Stimulated activated naive CD8-positive, alpha-beta T cell treated with anti-CD3 and anti-CD28 coated beads, Interleukin-15, Interleukin-2, amounts not matched to agents 100 ng/mL and 50 ng/mL, for 24 hours (primary cell): Measurements from ENCODE around the gene SYT17.
"Not testable (repeated sequence)": the region's sequence is repeated elsewhere in the genome, so short reads cannot be mapped to it uniquely, and the experiment has no call there.

ENCODE experiments used
- H3K27ac Mint-ChIP-seq: one replicate; pipeline ENCODE4 v1.8.0; 2021; ENCODE audit warnings: mild to moderate bottlenecking, mixed read lengths
- H3K27me3 Mint-ChIP-seq: one replicate; pipeline ENCODE4 v1.8.0; 2021; ENCODE audit warnings: mixed read lengths
- H3K36me3 Mint-ChIP-seq: one replicate; pipeline ENCODE4 v1.8.0; 2021; ENCODE audit warnings: low read depth, mixed read lengths
- H3K4me1 Mint-ChIP-seq: one replicate; pipeline ENCODE4 v1.8.0; 2021; ENCODE audit warnings: low read depth, mixed read lengths
- H3K4me3 Mint-ChIP-seq: one replicate; pipeline ENCODE4 v1.8.0; 2021; ENCODE audit warnings: mild to moderate bottlenecking, mixed read lengths
- H3K9me3 Mint-ChIP-seq: one replicate; pipeline ENCODE4 v1.8.0; 2021; ENCODE audit warnings: mixed read lengths

The SYT17 gene

DNA sequence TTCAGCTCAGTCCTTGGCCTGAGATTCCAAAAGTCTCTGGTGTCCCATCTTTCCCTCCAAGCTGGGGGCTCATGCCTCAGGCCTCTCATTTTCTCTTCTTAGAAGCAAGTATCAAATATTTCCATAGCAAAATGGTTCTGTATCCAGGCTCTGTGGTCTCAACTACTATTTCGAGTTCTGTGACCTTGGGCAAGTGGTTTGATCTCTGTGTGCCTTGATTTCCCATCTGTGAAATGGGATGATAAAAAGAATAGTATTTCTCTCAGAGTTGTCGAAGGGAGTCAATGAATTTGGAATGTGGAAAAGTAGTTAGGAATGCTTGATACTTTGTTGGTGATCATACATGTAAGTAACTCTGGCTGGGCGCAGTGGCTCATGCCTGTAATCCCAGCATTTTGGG, 6.4 kb downstream of the SYT17 start:
- Mint-ChIP-seq H3K4me1 (peaks cover 1% of the 10 kb centered on the region), H3K27me3 (peaks cover 16% of the 10 kb centered on the region), H3K9me3 (no peaks in the 10 kb centered on the region), H3K4me3 (no peak overlapping the region), H3K27ac (no peak overlapping the region), H3K36me3 (no peaks in the 10 kb centered on the region)

DNA sequence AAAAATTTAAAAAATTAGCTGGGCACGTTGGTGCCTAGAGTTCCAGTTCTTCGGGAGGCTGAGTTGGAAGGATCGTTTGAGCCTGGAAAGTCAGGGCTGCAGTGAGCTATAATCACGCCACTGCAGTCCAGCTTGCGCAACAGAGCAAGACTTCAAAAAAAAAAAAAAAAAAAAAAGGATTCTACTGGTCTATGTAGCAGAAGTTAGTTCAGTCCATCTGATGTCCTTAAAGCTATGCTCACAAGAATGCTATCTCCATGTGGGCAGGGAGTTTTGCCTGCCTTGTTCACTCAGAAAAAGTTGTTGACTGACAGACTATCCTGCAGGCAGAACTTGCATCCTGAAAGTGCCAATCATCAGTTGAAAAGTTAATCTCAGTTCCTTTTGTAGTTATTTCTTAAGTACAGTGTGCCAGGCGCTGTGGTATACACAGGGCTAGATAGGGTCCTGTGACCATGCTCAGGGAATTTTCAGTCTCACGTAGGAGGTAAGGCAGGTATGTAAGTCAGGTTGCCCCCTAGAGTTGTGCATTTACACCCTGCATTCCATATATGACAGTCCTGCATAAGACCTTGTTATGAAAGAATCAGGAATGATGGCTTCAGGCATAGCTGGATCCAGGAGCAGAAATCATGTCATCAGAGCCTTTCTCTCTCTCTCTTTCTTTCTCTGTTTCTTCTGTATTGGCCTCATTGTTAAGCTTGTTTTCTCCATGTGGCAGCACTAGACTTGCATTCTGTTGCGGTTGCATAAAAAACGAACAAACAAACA, 7.6 kb downstream of the SYT17 start:
- no peaks in the 10 kb centered on the region for H3K9me3 Mint-ChIP-seq
- H3K4me1 Mint-ChIP-seq: no peaks in the 10 kb centered on the region
- H3K27me3 Mint-ChIP-seq: peaks cover 9% of the 10 kb centered on the region
- H3K4me3 Mint-ChIP-seq: no peak overlapping the region
- H3K36me3 Mint-ChIP-seq: no peaks in the 10 kb centered on the region
- H3K27ac Mint-ChIP-seq: no peak overlapping the region

DNA sequence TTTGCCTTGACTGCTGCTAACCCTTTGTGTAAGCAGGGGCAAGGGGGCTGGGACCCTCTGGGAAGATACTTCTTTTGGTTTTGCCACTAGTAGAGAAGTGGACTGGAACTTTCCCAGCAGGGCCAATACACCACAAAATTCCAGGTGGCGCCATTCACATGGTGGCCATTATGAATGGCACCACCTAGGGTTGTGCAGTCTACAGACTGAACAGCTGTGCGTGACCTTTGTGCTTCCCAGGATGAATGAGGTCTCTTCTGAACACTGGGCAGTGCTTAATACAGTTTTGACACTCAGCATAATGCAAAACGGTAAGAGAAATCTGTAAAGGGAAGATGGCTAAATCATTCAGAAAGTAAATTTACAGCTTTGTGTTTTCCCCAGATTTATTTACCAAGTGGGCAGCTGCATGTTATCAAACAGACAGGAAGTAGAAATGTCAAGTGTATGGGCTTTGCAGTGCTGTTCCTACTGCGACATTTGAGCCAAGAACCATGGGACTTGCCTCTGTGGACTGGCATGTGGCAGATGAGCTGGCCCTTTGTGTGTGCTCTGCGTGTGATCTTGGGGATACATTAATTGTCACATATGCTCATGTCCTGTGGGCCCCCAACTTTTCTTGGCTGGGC, 9.2 kb downstream of the SYT17 start:
- peaks cover 9% of the 10 kb centered on the region for H3K27me3 Mint-ChIP-seq
- H3K9me3 Mint-ChIP-seq: no peaks in the 10 kb centered on the region
- no peaks in the 10 kb centered on the region for H3K36me3 Mint-ChIP-seq
- no peak overlapping the region for H3K4me3 Mint-ChIP-seq
- H3K4me1 Mint-ChIP-seq: no peaks in the 10 kb centered on the region
- H3K27ac Mint-ChIP-seq: no peak overlapping the region

DNA sequence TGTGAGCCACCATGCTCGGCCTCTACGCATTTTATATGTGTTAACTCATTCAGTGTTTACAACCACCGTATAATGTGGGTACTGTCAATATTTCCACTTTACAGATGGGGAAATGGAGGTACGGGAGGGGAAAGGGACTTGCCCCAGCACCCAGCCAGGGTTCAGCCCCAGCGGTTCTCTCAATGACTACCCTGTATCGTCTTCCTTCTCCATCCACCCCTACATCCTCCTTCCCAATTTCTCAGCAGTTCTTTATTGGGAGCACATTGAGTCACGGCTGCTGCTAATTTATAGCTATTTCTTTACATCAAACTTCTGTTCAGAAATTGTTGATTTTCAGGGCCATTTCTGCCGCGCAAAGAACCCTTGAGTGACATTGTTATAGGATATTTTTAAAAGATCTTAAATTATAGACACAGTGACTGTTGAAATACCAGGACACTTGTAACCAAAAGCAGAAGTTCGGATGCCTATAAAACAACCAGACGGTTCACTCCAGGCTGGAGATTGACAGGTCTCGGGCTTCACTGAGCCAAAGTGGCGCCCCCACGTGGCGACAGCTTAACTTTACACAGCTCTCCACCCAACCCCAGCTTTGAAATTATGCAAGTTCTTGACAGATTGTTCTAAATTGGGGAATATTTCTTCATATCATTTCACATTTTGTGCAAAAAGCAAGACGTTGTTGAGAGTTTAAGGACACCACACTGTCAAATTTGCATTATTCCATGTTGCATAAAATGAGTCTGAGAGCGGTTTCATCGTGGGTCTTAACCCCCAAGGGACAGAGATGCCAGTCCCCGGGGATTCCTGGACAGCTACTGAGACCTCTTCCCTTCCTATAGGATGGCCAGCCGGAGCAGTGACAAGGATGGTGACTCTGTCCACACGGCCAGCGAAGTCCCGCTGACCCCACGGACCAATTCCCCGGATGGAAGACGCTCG, 11.8 kb downstream of the SYT17 start:
- H3K9me3 Mint-ChIP-seq: no peaks in the 10 kb centered on the region
- peaks cover 4% of the 10 kb centered on the region for H3K27me3 Mint-ChIP-seq
- H3K27ac Mint-ChIP-seq: no peak overlapping the region
- no peaks in the 10 kb centered on the region for H3K36me3 Mint-ChIP-seq
- no peaks in the 10 kb centered on the region for H3K4me1 Mint-ChIP-seq
- H3K4me3 Mint-ChIP-seq: no peak overlapping the region

DNA sequence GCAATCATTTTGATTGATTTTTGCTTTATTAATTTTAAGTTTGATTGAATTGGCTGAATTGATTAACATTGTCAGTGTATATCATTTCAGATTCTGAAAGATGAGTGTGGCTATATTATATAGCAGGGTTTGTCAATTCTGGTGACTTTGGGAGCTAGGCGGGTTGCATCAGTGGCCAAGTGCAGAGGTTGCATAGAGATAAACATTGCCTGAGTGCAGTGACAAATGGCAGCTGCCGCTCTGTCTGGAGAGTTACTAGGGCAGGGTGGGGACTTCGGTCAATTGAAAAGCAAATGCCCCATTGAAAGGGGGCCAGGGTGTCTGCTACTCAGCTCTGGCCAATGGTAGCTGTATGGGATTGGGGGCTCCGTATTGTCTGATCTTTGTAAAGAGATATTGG, 12.7 kb downstream of the SYT17 start:
- no peak overlapping the region for H3K4me3 Mint-ChIP-seq
- H3K36me3 Mint-ChIP-seq: no peaks in the 10 kb centered on the region

DNA sequence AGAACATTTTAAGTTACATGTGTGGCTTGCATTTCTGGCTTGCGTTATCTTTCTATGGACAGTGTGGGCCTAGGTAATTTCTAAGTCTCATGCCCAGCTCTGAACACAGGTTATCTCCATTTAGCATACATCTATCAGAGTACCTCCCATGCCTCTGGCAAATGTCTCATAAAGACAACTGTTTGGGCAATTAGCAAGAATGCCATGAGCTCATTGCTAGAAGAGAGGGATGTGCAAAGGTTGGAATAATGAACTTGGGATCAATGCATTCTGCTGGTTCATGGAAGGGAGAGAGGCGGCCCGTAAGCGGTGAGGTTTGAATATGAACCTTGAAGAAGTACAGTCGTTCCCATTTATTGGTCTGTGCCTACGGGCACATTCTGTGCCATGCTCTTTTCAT, 14.4 kb downstream of the SYT17 start:
- H3K27me3 Mint-ChIP-seq: peaks cover 4% of the 10 kb centered on the region
- H3K4me1 Mint-ChIP-seq: no peaks in the 10 kb centered on the region
- H3K27ac Mint-ChIP-seq: no peak overlapping the region
- H3K4me3 Mint-ChIP-seq: no peak overlapping the region
- no peaks in the 10 kb centered on the region for H3K36me3 Mint-ChIP-seq
- H3K9me3 Mint-ChIP-seq: no peaks in the 10 kb centered on the region

More for the DNA sequence above, 12.7 kb downstream of the SYT17 start:
- Mint-ChIP-seq H3K27me3 (peaks cover 4% of the 10 kb centered on the region), H3K9me3 (no peaks in the 10 kb centered on the region), H3K27ac (no peak overlapping the region), H3K4me1 (no peaks in the 10 kb centered on the region)

- Mint-ChIP-seq H3K27me3 (peaks cover 4% of the 10 kb centered on the region), H3K4me3 (no peak overlapping the region), H3K4me1 (no peaks in the 10 kb centered on the region), H3K9me3 (no peaks in the 10 kb centered on the region), H3K27ac (no peak overlapping the region), H3K36me3 (no peaks in the 10 kb centered on the region)
Observed at GRCh38 chr16:19183187-19183586, 15.1 kb downstream of the SYT17 start.

GRCh38 chr16:19184823-19185509, 16.9 kb downstream of the SYT17 start:
- Mint-ChIP-seq H3K36me3 (no peaks in the 10 kb centered on the region), H3K27me3 (peaks cover 4% of the 10 kb centered on the region), H3K4me1 (no peaks in the 10 kb centered on the region), H3K4me3 (no peak overlapping the region), H3K27ac (no peak overlapping the region), H3K9me3 (no peaks in the 10 kb centered on the region)

DNA sequence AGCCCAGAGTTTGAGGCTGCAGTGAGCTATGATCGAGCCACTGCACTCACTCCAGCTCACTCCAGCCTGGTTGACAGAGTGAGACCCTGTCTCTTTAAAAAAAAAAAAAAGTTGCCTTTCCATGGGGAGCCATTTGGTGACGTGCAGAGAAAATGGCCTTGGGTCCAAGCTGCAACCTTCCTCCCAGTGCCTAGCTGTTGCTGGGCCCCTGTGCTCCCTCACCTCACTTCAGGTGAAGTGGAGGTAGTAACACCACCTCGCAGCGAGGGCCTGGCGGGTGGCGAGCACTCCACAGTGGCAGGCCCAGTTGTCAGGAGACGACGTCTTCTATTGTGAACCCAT, 17.4 kb downstream of the SYT17 start:
- Mint-ChIP-seq H3K27me3 (peaks cover 2% of the 10 kb centered on the region), H3K4me3 (no peak overlapping the region), H3K4me1 (peaks cover 2% of the 10 kb centered on the region), H3K9me3 (peaks cover 2% of the 10 kb centered on the region), H3K27ac (no peak overlapping the region), H3K36me3 (no peaks in the 10 kb centered on the region)

GRCh38 chr16:19186408-19186807, 18.4 kb downstream of the SYT17 start:
- peaks cover 6% of the 10 kb centered on the region for H3K9me3 Mint-ChIP-seq

DNA sequence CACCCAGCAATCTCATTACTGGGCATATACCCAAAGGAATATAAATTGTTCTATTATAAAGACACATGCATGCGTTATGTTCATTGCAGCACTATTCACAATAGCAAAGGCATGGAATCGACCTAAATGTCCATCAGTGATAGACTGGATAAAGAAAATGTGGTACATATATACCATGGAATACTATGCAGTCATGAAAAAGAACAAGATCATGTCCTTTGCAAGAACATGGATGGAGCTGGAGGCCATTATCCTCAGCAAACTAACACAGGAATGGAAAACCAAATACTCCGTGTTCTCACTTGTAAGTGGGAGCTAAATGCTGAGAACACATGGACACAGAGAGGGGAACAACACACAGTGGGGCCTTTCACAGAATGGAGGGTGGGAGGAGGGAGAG, 19.9 kb downstream of the SYT17 start:
- H3K4me3 Mint-ChIP-seq, H3K27ac Mint-ChIP-seq, H3K9me3 Mint-ChIP-seq, H3K4me1 Mint-ChIP-seq, H3K36me3 Mint-ChIP-seq, H3K27me3 Mint-ChIP-seq: not testable (repeated sequence)

More at GRCh38 chr16:19186408-19186807, 18.4 kb downstream of the SYT17 start:
- Mint-ChIP-seq H3K27ac (no peak overlapping the region), H3K27me3 (peaks cover 3% of the 10 kb centered on the region), H3K4me3 (no peak overlapping the region), H3K36me3 (no peaks in the 10 kb centered on the region), H3K4me1 (peaks cover 6% of the 10 kb centered on the region)

GRCh38 chr16:19188406-19188805, 20.4 kb downstream of the SYT17 start:
- Mint-ChIP-seq H3K4me3 (no peak overlapping the region), H3K4me1 (peaks cover 6% of the 10 kb centered on the region), H3K36me3 (no peaks in the 10 kb centered on the region), H3K9me3 (peaks cover 6% of the 10 kb centered on the region), H3K27me3 (peaks cover 3% of the 10 kb centered on the region), H3K27ac (no peak overlapping the region)

DNA sequence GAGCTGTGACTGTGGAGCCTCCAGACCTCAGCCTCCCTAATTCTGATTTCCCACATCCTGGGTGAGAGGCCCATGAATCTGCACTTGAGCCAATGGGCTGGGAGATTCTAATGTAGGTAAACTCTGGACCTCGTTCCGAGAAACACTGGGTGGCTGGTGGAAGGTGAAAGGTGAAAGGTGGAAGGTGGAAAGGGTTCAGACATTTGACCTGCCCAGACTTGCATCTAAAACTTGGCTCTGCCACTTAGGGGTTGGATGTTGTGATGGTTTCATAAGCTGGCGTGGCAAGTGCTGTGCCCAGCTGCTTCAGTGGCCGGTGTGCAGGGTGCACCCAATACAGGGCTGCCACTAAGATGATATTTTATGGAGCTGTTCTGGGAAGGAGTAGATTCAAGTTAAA, 24.8 kb downstream of the SYT17 start:
- Mint-ChIP-seq H3K4me3 (no peak overlapping the region), H3K9me3 (peaks cover 6% of the 10 kb centered on the region), H3K4me1 (peaks cover 6% of the 10 kb centered on the region), H3K27ac (no peak overlapping the region), H3K27me3 (peaks cover 3% of the 10 kb centered on the region), H3K36me3 (no peaks in the 10 kb centered on the region)

DNA sequence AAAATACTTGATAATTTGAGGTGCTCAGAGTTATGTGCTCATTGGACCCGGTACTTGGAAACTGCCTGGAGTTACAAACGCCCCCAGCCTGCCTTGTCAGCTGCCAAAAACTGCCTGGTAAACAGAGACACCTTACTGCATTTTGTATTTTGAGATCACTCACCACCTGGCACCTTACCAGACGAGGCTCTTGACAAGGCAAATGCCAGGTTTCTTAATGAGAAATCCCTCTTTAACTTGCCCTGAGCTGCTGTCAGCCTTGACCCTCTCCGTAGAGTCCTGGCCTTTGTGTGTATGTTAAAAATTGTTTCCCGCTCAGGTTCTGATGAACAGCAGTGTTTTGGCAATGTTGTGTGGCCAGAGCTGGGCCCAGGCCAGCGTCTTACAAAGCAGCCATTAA, 28.8 kb downstream of the SYT17 start:
- Mint-ChIP-seq H3K4me3 (no peak overlapping the region), H3K27ac (no peak overlapping the region), H3K36me3 (no peaks in the 10 kb centered on the region), H3K9me3 (no peaks in the 10 kb centered on the region), H3K27me3 (no peaks in the 10 kb centered on the region), H3K4me1 (no peaks in the 10 kb centered on the region)
